NCI-H128 (cell line): Measurements from ENCODE around the gene MAB21L2.
"Not testable (repeated sequence)": the region's sequence is repeated elsewhere in the genome, so short reads cannot be mapped to it uniquely, and the experiment has no call there.

Experiments used
- DNase-seq: peaks from one replicate; lab custom pipeline; 2025; ENCODE audit not compliant: unreplicated experiment; lab: John Stamatoyannopoulos, UW

MAB21L2 gene

GRCh38 chr4:150582146-150582872 is at the start of gene MAB21L2:
TSS of gene MAB21L2 (plus strand) at chr4:150582151. CDS start at chr4:150583030, 879 bp downstream.
- DNase-seq: no peak

GRCh38 chr4:150533673-150534072 is 48.3 kb upstream of the MAB21L2 start:
- DNase-seq: no peak

- no peak for DNase-seq
These were observed 47.1 kb upstream of the MAB21L2 start for GRCh38 chr4:150534818-150535217.

- not testable (repeated sequence) for DNase-seq
These were observed 44.0 kb upstream of the MAB21L2 start for GRCh38 chr4:150537911-150538310.

- DNase-seq: no peak
These were observed 41.4 kb upstream of the MAB21L2 start for GRCh38 chr4:150540536-150540935.

GRCh38 chr4:150540959-150541360 is 41.0 kb upstream of the MAB21L2 start:
- no peak for DNase-seq

- no peak for DNase-seq
These were observed 40.3 kb upstream of the MAB21L2 start for GRCh38 chr4:150541681-150542080.

- DNase-seq: no peak
These were observed 38.9 kb upstream of the MAB21L2 start for GRCh38 chr4:150543042-150543441.

- DNase-seq: no peak
These were observed 35.7 kb upstream of the MAB21L2 start for GRCh38 chr4:150546286-150546685.

- no peak for DNase-seq
These were observed 34.7 kb upstream of the MAB21L2 start for GRCh38 chr4:150547154-150547838.

GRCh38 chr4:150557811-150558210 is 24.1 kb upstream of the MAB21L2 start:
- DNase-seq: not testable (repeated sequence)

GRCh38 chr4:150561143-150561737 is 20.7 kb upstream of the MAB21L2 start:
- no peak for DNase-seq

GRCh38 chr4:150562250-150562649 is 19.7 kb upstream of the MAB21L2 start:
- DNase-seq: no peak

GRCh38 chr4:150562751-150563150 is 19.2 kb upstream of the MAB21L2 start:
- no peak for DNase-seq

GRCh38 chr4:150564967-150565366 is 17.0 kb upstream of the MAB21L2 start:
- not testable (repeated sequence) for DNase-seq

GRCh38 chr4:150567070-150567469 is 14.9 kb upstream of the MAB21L2 start:
- DNase-seq: no peak

GRCh38 chr4:150569384-150569987 is 12.5 kb upstream of the MAB21L2 start:
- DNase-seq: no peak

- no peak for DNase-seq
These were observed 11.9 kb upstream of the MAB21L2 start for GRCh38 chr4:150569998-150570535.

GRCh38 chr4:150570862-150571261 is 11.1 kb upstream of the MAB21L2 start:
- no peak for DNase-seq

- DNase-seq: no peak
These were observed 9.0 kb upstream of the MAB21L2 start for GRCh38 chr4:150572704-150573504.

GRCh38 chr4:150573534-150573933 is 8.4 kb upstream of the MAB21L2 start:
- no peak for DNase-seq
